Right atrium auricular region (tissue), 2 donors: ENCODE results near the gene PPIA. TPM values are rescaled to one million over a fixed set of nuclear protein-coding genes. Genes with fewer than 3 reads are reported as not detected.

Experiments used
- DNase-seq: peaks from one replicate; pipeline ENCODE4 v3.0.0-alpha.2; 2019; ENCODE audit warnings: low spot score
- H3K27ac ChIP-seq, 2 donors: fragments of 200-600 bp; sonication (generic); 1 replicate in 1 of 2; 2 replicates in 1 of 2; pipeline ENCODE4 v1.5.1; 2016 to 2019
- H3K27me3 ChIP-seq, 2 donors: fragments of 200-600 bp; sonication (generic); one replicate each; pipeline versions ENCODE4 v1.5.1 to v1.6.0; 2017 to 2019
- H3K36me3 ChIP-seq: fragments of 200-600 bp; sonication (generic); one replicate; pipeline ENCODE4 v1.5.1; 2016
- H3K4me1 ChIP-seq, 2 donors: fragments of 200-600 bp; sonication (generic); one replicate each; pipeline versions ENCODE4 v1.5.1 to v1.6.0; 2017 to 2019
- H3K4me3 ChIP-seq, 2 donors: fragments of 200-600 bp; sonication (generic); 1 replicate in 1 of 2; 2 replicates in 1 of 2; pipeline ENCODE4 v1.5.1; 2017 to 2019; ENCODE audit warnings: mild to moderate bottlenecking in 1 of 2, moderate library complexity in 1 of 2
- H3K9me3 ChIP-seq, 2 donors: fragments of 200-600 bp; sonication (generic); one replicate each; pipeline ENCODE4 v1.5.1; 2019
- total RNA-seq, 2 donors: library from RNA; depleted of rRNA; stranded (reverse); fragments of >200 nt; gene quantifications; one replicate each; pipeline ENCODE4 v1.1.0, GENCODE V29; 2016
- TF ChIP-seq, protein P1 (sequence below), 2 donors: fragments of 200-600 bp; sonication (generic); IDR thresholded peaks; one replicate each; pipeline ENCODE4 v1.5.1; 2019; ENCODE audit warnings: antibody characterized with exemption in 2 of 2

Gene PPIA
- total RNA-seq, 2 donors from 2014 or later, result 820 to 834 TPM

GRCh38 chr7:44757311-44757710, 39.2 kb upstream of the PPIA start:
- no peaks in the 10 kb centered on the region for H3K27me3 ChIP-seq
- H3K36me3 ChIP-seq, result peaks cover 40% of the 10 kb centered on the region
- peaks cover 0 to 46% of the 10 kb centered on the region in 2 donors for H3K4me1 ChIP-seq
- H3K27ac ChIP-seq, result no peak overlapping the region
- H3K9me3 ChIP-seq, result no peaks in the 10 kb centered on the region
- TF ChIP-seq, protein P1, sequence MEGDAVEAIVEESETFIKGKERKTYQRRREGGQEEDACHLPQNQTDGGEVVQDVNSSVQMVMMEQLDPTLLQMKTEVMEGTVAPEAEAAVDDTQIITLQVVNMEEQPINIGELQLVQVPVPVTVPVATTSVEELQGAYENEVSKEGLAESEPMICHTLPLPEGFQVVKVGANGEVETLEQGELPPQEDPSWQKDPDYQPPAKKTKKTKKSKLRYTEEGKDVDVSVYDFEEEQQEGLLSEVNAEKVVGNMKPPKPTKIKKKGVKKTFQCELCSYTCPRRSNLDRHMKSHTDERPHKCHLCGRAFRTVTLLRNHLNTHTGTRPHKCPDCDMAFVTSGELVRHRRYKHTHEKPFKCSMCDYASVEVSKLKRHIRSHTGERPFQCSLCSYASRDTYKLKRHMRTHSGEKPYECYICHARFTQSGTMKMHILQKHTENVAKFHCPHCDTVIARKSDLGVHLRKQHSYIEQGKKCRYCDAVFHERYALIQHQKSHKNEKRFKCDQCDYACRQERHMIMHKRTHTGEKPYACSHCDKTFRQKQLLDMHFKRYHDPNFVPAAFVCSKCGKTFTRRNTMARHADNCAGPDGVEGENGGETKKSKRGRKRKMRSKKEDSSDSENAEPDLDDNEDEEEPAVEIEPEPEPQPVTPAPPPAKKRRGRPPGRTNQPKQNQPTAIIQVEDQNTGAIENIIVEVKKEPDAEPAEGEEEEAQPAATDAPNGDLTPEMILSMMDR (IDR thresholded peaks at IDR 0.05), result no peak
- no peak overlapping the region for H3K4me3 ChIP-seq
- no peak for DNase-seq

GRCh38 chr7:44757739-44758138, 38.7 kb upstream of the PPIA start:
- TF ChIP-seq, protein P1 (IDR thresholded peaks at IDR 0.05), result no peak
- no peak overlapping the region for H3K27ac ChIP-seq
- no peak for DNase-seq
- H3K27me3 ChIP-seq, result no peaks in the 10 kb centered on the region
- H3K4me3 ChIP-seq, result no peak overlapping the region
- peaks cover 0 to 46% of the 10 kb centered on the region in 2 donors for H3K4me1 ChIP-seq
- peaks cover 41% of the 10 kb centered on the region for H3K36me3 ChIP-seq
- no peaks in the 10 kb centered on the region for H3K9me3 ChIP-seq

DNA sequence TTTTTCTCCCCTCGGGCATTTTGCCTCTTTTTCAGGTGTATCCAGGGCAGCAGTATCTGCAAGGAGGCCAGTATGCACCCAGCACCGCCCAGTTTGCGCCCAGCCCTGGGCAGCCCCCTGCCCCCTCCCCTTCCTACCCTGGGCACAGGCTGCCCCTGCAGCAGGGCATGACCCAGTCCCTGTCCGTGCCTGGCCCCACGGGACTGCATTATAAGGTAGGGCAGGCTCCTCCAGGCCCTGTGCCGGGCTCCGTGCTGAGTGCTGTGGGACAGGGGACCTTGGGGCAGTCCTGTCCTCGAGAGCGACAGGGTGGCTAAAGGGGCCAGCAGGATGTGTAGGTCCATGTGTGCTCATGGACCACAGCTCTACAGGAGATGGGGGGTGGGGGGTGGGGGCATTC, 37.2 kb upstream of the PPIA start:
- TF ChIP-seq, protein P1 (IDR thresholded peaks at IDR 0.05), result no peak
- Histone ChIP-seq H3K27me3 (no peaks in the 10 kb centered on the region), H3K4me1 (peaks cover 0 to 37% of the 10 kb centered on the region in 2 donors), H3K36me3 (peaks cover 56% of the 10 kb centered on the region), H3K4me3 (no peak overlapping the region), H3K9me3 (no peaks in the 10 kb centered on the region), H3K27ac (no peak overlapping the region)
- DNase-seq, result no peak

GRCh38 chr7:44760034-44760580, 36.4 kb upstream of the PPIA start:
- H3K36me3 ChIP-seq, result peaks cover 65% of the 10 kb centered on the region
- no peak for DNase-seq
- TF ChIP-seq, protein P1 (IDR thresholded peaks at IDR 0.05), result no peak
- no peak overlapping the region for H3K27ac ChIP-seq
- H3K4me1 ChIP-seq, result peaks cover 0 to 29% of the 10 kb centered on the region in 2 donors
- no peak overlapping the region for H3K4me3 ChIP-seq
- no peaks in the 10 kb centered on the region for H3K27me3 ChIP-seq
- no peaks in the 10 kb centered on the region for H3K9me3 ChIP-seq

- Histone ChIP-seq H3K4me3 (no peak overlapping the region), H3K27ac (no peak overlapping the region), H3K9me3 (no peaks in the 10 kb centered on the region), H3K27me3 (no peaks in the 10 kb centered on the region), H3K4me1 (peaks cover 0 to 15% of the 10 kb centered on the region in 2 donors), H3K36me3 (peaks cover 79% of the 10 kb centered on the region)
- DNase-seq, result no peak
- TF ChIP-seq, protein P1 (IDR thresholded peaks at IDR 0.05), result no peak
Measured at GRCh38 chr7:44761207-44762161, 35.0 kb upstream of the PPIA start.
